ENCODE measurements around the gene HNRNPF.
"Not testable (repeated sequence)": the region's sequence is repeated elsewhere in the genome, so short reads cannot be mapped to it uniquely, and the experiment has no call there.

HNRNPF gene

GRCh38 chr10:43396928-43397624 is 11.9 kb downstream of the HNRNPF start:
- DNase-seq (ENCODE audit: low spot score): peak; percentile 91

GRCh38 chr10:43396061-43396927 is 12.7 kb downstream of the HNRNPF start:
- peak; percentile 61 for DNase-seq (ENCODE audit: low spot score)

GRCh38 chr10:43395571-43396060 is 13.4 kb downstream of the HNRNPF start:
- DNase-seq (ENCODE audit: low spot score): no peak

GRCh38 chr10:43394868-43395267 is 14.1 kb downstream of the HNRNPF start:
- no peak for DNase-seq (ENCODE audit: low spot score)

- no peak for DNase-seq (ENCODE audit: low spot score)
Observed at GRCh38 chr10:43393606-43394360, 15.2 kb downstream of the HNRNPF start.

- DNase-seq (ENCODE audit: low spot score): not testable (repeated sequence)
Observed at GRCh38 chr10:43393186-43393585, 15.8 kb downstream of the HNRNPF start.

- no peak for DNase-seq (ENCODE audit: low spot score)
Observed at GRCh38 chr10:43392748-43393147, 16.2 kb downstream of the HNRNPF start.

- no peak for DNase-seq (ENCODE audit: low spot score)
Observed at GRCh38 chr10:43391496-43391895, 17.5 kb downstream of the HNRNPF start.

- peak; percentile 70 for DNase-seq (ENCODE audit: low spot score)
Observed at GRCh38 chr10:43390759-43391158, 18.2 kb downstream of the HNRNPF start.

- no peak for DNase-seq (ENCODE audit: low spot score)
Observed at GRCh38 chr10:43390333-43390732, 18.7 kb downstream of the HNRNPF start.

GRCh38 chr10:43389867-43390266 is 19.1 kb downstream of the HNRNPF start:
- DNase-seq (ENCODE audit: low spot score): no peak

GRCh38 chr10:43387678-43388032 is 21.3 kb downstream of the HNRNPF start:
- no peak for DNase-seq (ENCODE audit: low spot score)

- DNase-seq (ENCODE audit: low spot score): no peak
Observed at GRCh38 chr10:43386981-43387677, 21.9 kb downstream of the HNRNPF start.

GRCh38 chr10:43386549-43386948 is 22.4 kb downstream of the HNRNPF start:
- DNase-seq (ENCODE audit: low spot score): no peak

GRCh38 chr10:43385412-43386004 is 23.5 kb downstream of the HNRNPF start:
- DNase-seq (ENCODE audit: low spot score): no peak

- peak; percentile 22 for DNase-seq (ENCODE audit: low spot score)
Observed at GRCh38 chr10:43384252-43385221, 24.4 kb downstream of the HNRNPF start.

- DNase-seq (ENCODE audit: low spot score): no peak
Observed at GRCh38 chr10:43383204-43383971, 25.6 kb downstream of the HNRNPF start.

GRCh38 chr10:43380610-43381222 is 28.3 kb downstream of the HNRNPF start:
- no peak for DNase-seq (ENCODE audit: low spot score)

- DNase-seq (ENCODE audit: low spot score): no peak
Observed at GRCh38 chr10:43377424-43377883, 31.5 kb downstream of the HNRNPF start.

All from cerebellar cortex (tissue), 1 donor.